Epithelial cell of esophagus (primary cell): ENCODE measurements around the gene SUFU.

Source experiments
- DNase-seq: peaks from one replicate; pipeline ENCODE4 v3.0.0; 2010; ENCODE audit warnings: low read depth
- H3K4me3 ChIP-seq: 2 replicates; pipeline ENCODE4 v1.5.1; 2011; ENCODE audit warnings: mild to moderate bottlenecking, low read length, control low read depth
- CTCF ChIP-seq: IDR thresholded peaks from 2 replicates; pipeline ENCODE4 v1.5.1; 2011; ENCODE audit warnings: low read depth, mild to moderate bottlenecking, low read length, control low read depth, inconsistent platforms; ENCODE audit not compliant: insufficient read depth; ENCODE audit errors: missing control alignments

Gene SUFU

GRCh38 chr10:102628451-102628911 lies 124.7 kb downstream of the SUFU start:
- no peak overlapping the region for H3K4me3 ChIP-seq
- no peak for TF ChIP-seq CTCF
- peak; percentile 56 for DNase-seq

GRCh38 chr10:102629661-102630614 lies 126.2 kb downstream of the SUFU start:
- peak; percentile 58 for DNase-seq
- TF ChIP-seq CTCF, result no peak

GRCh38 chr10:102630663-102631062 lies 126.9 kb downstream of the SUFU start:
- no peak overlapping the region for H3K4me3 ChIP-seq
- no peak for TF ChIP-seq CTCF
- DNase-seq, result no peak

More at GRCh38 chr10:102629661-102630614, 126.2 kb downstream of the SUFU start:
- no peak overlapping the region for H3K4me3 ChIP-seq

- DNase-seq, result no peak
- no peak for TF ChIP-seq CTCF
- no peak overlapping the region for H3K4me3 ChIP-seq
Measured at GRCh38 chr10:102631525-102632393, 128.0 kb downstream of the SUFU start.

GRCh38 chr10:102632394-102633111 lies 128.8 kb downstream of the SUFU start:
- no peak for TF ChIP-seq CTCF

GRCh38 chr10:102633287-102633686 lies 129.5 kb downstream of the SUFU start:
- no peak for TF ChIP-seq CTCF
- no peak overlapping the region for H3K4me3 ChIP-seq
- DNase-seq, result peak; percentile 36

More at GRCh38 chr10:102632394-102633111, 128.8 kb downstream of the SUFU start:
- H3K4me3 ChIP-seq, result no peak overlapping the region
- DNase-seq, result no peak
